Mesodermal cell (in vitro differentiated cells): ENCODE measurements around the gene PGGHG.
"Not testable (repeated sequence)": the region's sequence is repeated elsewhere in the genome, so short reads cannot be mapped to it uniquely, and the experiment has no call there.

ENCODE experiments used
- H3K27ac ChIP-seq: 2 replicates; pipeline ENCODE4 v1.7.0; 2013; ENCODE audit warnings: mild to moderate bottlenecking, low read depth, low read length, moderate library complexity; ENCODE audit not compliant: severe bottlenecking
- H3K36me3 ChIP-seq: 2 replicates; pipeline ENCODE4 v1.7.1; 2013; ENCODE audit warnings: mild to moderate bottlenecking, low read length, moderate library complexity; ENCODE audit not compliant: control insufficient read depth, insufficient read depth
- H3K4me1 ChIP-seq: one replicate; pipeline ENCODE4 v1.7.1; 2013; ENCODE audit warnings: mild to moderate bottlenecking, low read length; ENCODE audit not compliant: insufficient read depth, control insufficient read depth, poor library complexity, severe bottlenecking
- H3K4me3 ChIP-seq: 2 replicates; pipeline ENCODE4 v1.7.0; 2013; ENCODE audit warnings: low read length, control low read depth, mild to moderate bottlenecking; ENCODE audit not compliant: insufficient read depth, poor library complexity, severe bottlenecking; ENCODE audit errors: extremely low read depth
- H3K9me3 ChIP-seq: 2 replicates; pipeline ENCODE4 v1.7.1; 2013; ENCODE audit warnings: mild to moderate bottlenecking, low read length, moderate library complexity; ENCODE audit not compliant: control insufficient read depth
- WGBS, 2 experiments: methylation state at CpG; one replicate each; pipeline ENCODE4 v1.1.5; 2013; ENCODE audit warnings: missing lambda C conversion rate in 2 of 2; ENCODE audit not compliant: insufficient coverage in 2 of 2; 5-methylcytosine and 5-hydroxymethylcytosine counted together

The PGGHG gene

GRCh38 chr11:313304-313786 is 24.4 kb downstream of the PGGHG start:
- Histone ChIP-seq H3K36me3 (no peaks in the 10 kb centered on the region), H3K4me3 (no peak overlapping the region), H3K27ac (peak overlapping the region; percentile 43), H3K4me1 (peaks cover 36% of the 10 kb centered on the region), H3K9me3 (no peaks in the 10 kb centered on the region)
- WGBS, 2 experiments: 32 to 47% methylated on average over 8 of the region's 8 CpGs

- H3K36me3 ChIP-seq: no peaks in the 10 kb centered on the region
- H3K9me3 ChIP-seq: no peaks in the 10 kb centered on the region
- peak within 1 kb of the TSS; percentile 28 for H3K4me3 ChIP-seq
- 0 to 5% methylated on average over 3 to 8 of the region's 18 CpGs for WGBS, 2 experiments
- peaks cover 36% of the 10 kb centered on the region for H3K4me1 ChIP-seq
- peak within 1 kb of the TSS; percentile 43 for H3K27ac ChIP-seq
These were observed 25.0 kb downstream of the PGGHG start, which contains the start of gene IFITM1 for GRCh38 chr11:313787-314553. IFITM1 (plus strand) TSS chr11:314040; CDS start chr11:314171, 131 bp downstream.

- Histone ChIP-seq H3K4me3 (peak overlapping the region; percentile 28), H3K4me1 (peaks cover 32% of the 10 kb centered on the region)
- no CpG with 5 or more reads among the region's 6 CpGs for WGBS, 2 experiments
- H3K36me3 ChIP-seq, H3K9me3 ChIP-seq, H3K27ac ChIP-seq: not testable (repeated sequence)
These were observed 25.6 kb downstream of the PGGHG start for GRCh38 chr11:314554-314875.

GRCh38 chr11:315051-315481 is 26.1 kb downstream of the PGGHG start:
- peak overlapping the region; percentile 28 for H3K4me3 ChIP-seq
- H3K4me1 ChIP-seq: peaks cover 36% of the 10 kb centered on the region
- no peaks in the 10 kb centered on the region for H3K36me3 ChIP-seq
- H3K9me3 ChIP-seq: no peaks in the 10 kb centered on the region
- 44 to 56% methylated on average over 7 to 9 of the region's 9 CpGs for WGBS, 2 experiments
- H3K27ac ChIP-seq: no peak overlapping the region

GRCh38 chr11:315516-315994 is 26.6 kb downstream of the PGGHG start:
- Histone ChIP-seq H3K36me3 (no peaks in the 10 kb centered on the region), H3K4me3 (peak overlapping the region; percentile 18), H3K9me3 (no peaks in the 10 kb centered on the region), H3K27ac (no peak overlapping the region), H3K4me1 (peaks cover 36% of the 10 kb centered on the region)
- 18 to 24% methylated on average over 22 to 24 of the region's 32 CpGs for WGBS, 2 experiments

GRCh38 chr11:316031-316701 is 27.2 kb downstream of the PGGHG start:
- Histone ChIP-seq H3K9me3 (no peaks in the 10 kb centered on the region), H3K27ac (no peak overlapping the region), H3K4me1 (peaks cover 36% of the 10 kb centered on the region), H3K36me3 (no peaks in the 10 kb centered on the region), H3K4me3 (peak overlapping the region; percentile 18)
- 7 to 9% methylated on average over 57 to 62 of the region's 64 CpGs for WGBS, 2 experiments

GRCh38 chr11:316891-317301 is 28.0 kb downstream of the PGGHG start:
- no peaks in the 10 kb centered on the region for H3K9me3 ChIP-seq
- 15 to 28% methylated on average over 5 to 6 of the region's 7 CpGs for WGBS, 2 experiments
- no peak overlapping the region for H3K4me3 ChIP-seq
- H3K27ac ChIP-seq: no peak overlapping the region
- no peaks in the 10 kb centered on the region for H3K36me3 ChIP-seq
- H3K4me1 ChIP-seq: peaks cover 32% of the 10 kb centered on the region

- H3K27ac ChIP-seq, H3K9me3 ChIP-seq, H3K4me3 ChIP-seq, H3K36me3 ChIP-seq: not testable (repeated sequence)
- WGBS, 2 experiments: 48% methylated on average over 3 of the region's 30 CpGs; no CpG with 5 or more reads in 1 of the 2 experiments
- peaks cover 27% of the 10 kb centered on the region for H3K4me1 ChIP-seq
These were observed 28.9 kb downstream of the PGGHG start for GRCh38 chr11:317668-318404.

GRCh38 chr11:318405-319120 is 29.6 kb downstream of the PGGHG start:
- H3K36me3 ChIP-seq, H3K27ac ChIP-seq, H3K9me3 ChIP-seq: not testable (repeated sequence)
- Histone ChIP-seq H3K4me3 (peak overlapping the region; percentile 35), H3K4me1 (peaks cover 20% of the 10 kb centered on the region)
- 17% methylated on average over 5 of the region's 79 CpGs; no CpG with 5 or more reads in 1 of the 2 experiments for WGBS, 2 experiments
